Body of pancreas (tissue), 4 donors: ENCODE data around the gene AUTS2.

ENCODE experiments used
- POLR2A ChIP-seq, 3 donors: fragments of 450-650 bp; IDR thresholded peaks; one replicate each; pipeline ENCODE4 v1.6.1; 2016; ENCODE audit warnings: antibody characterized with exemption in 3 of 3, mild to moderate bottlenecking in 2 of 3
- TF ChIP-seq, protein P1 (sequence below), 7 experiments: fragments of 450-650 bp in 4 of 7; fragments of 200-600 bp in 3 of 7; sonication (generic) in 3 of 7; IDR thresholded peaks; one replicate each; pipeline ENCODE4 v1.5.1; 2016 to 2019; ENCODE audit warnings: antibody characterized with exemption in 7 of 7

GRCh38 chr7:70505886-70506285 lies 907.6 kb downstream of the AUTS2 start:
- TF ChIP-seq, protein P1, sequence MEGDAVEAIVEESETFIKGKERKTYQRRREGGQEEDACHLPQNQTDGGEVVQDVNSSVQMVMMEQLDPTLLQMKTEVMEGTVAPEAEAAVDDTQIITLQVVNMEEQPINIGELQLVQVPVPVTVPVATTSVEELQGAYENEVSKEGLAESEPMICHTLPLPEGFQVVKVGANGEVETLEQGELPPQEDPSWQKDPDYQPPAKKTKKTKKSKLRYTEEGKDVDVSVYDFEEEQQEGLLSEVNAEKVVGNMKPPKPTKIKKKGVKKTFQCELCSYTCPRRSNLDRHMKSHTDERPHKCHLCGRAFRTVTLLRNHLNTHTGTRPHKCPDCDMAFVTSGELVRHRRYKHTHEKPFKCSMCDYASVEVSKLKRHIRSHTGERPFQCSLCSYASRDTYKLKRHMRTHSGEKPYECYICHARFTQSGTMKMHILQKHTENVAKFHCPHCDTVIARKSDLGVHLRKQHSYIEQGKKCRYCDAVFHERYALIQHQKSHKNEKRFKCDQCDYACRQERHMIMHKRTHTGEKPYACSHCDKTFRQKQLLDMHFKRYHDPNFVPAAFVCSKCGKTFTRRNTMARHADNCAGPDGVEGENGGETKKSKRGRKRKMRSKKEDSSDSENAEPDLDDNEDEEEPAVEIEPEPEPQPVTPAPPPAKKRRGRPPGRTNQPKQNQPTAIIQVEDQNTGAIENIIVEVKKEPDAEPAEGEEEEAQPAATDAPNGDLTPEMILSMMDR (IDR thresholded peaks at IDR 0.05): no peak
- TF ChIP-seq POLR2A (IDR thresholded peaks at IDR 0.05): no peak
